GM18505 (cell line): ENCODE results near the gene ETV1.

Experiments
- ATAC-seq: cut with Tn5 transposase; IDR thresholded peaks from one replicate; pipeline ENCODE4 v1.9.1; 2021; ENCODE audit not compliant: unreplicated experiment
- POLR2A ChIP-seq: IDR thresholded peaks from 4 replicates; pipeline ENCODE4 v1.6.1; 2011; ENCODE audit warnings: borderline replicate concordance; ENCODE audit not compliant: insufficient read depth, insufficient read length; ENCODE audit errors: extremely low read depth

ETV1 gene

DNA sequence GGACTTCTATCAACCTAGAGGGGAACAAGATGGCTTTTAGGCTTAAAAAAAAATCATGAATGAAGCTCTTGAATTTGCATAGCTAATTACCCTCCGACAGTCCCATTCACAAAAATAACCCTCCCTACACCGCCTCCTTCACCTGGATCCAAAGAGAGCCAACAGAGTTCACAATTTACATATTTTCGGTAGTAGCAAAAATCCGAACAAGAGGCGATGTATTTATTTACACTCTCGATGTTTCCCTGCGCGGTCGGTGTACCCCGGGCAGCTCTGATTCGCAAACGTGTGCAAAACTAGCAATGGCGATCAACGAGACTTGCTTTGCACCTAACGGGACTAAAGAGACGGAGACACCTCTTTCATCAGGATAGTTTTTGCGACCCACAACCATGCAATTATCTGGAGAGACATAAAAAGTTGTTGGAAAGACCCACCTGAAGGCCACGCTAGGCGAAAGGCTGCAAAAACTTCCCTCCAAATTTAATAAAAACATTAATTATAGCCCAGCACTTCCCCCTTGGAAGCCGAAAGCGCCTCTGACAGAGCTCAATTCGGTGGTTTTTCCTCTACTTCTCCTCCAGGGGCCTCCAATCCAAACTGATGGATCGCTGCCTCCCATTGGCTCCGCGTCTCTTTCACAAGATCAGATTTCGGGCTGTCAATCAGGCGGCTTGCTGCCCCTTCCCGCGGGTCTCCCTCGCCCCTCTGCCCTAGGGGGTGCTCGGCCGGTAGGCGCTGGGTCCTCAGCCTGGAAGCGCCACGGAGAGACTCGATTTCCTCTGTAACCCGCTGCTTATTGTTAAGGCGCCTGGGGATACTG, at the start of gene ETV1:
Gene ETV1 (minus strand): TSS at position 541 of the 823 bp plus-strand sequence. CDS start 614 bp downstream, outside the sequence.
- ATAC-seq: no peak
- TF ChIP-seq POLR2A: no peak

DNA sequence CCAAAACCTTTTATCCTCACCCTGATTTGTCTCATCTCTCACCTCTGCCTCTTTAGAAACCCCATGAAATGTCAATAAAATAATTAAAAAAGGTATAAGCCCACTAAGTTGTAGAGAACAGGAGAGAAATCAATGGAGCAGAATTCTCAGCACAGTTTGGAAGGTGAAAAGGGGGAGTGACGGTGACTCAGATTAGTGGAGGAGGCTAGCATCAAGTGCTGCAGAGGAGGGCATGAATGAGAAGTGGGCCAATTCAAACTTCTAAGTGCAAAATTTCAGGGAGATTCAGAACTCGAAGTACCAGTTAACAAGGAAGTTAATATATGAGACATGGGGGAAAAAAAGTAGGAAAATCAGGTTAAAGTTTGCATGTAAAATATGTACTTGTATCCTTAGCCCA, 34.9 kb upstream of the ETV1 start:
- TF ChIP-seq POLR2A: no peak
- ATAC-seq: no peak

DNA sequence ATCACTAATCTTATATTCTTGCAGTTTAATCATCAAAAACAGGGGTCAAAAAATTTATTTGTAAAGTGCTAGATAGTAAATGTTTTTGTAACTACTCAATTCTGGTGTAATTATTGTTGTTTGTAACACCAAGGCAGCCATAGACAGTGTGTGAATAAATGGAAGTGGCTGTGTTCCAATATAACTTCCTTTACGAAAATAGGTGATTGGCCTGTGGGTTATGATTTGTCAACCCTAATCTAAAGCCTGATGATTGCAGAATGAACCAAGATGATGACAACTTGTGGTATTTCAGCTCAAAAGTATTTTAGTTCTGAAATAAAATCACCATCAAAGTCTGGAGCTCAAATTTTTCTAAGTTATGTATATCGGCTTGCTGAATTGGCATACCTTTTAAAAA, 34.4 kb upstream of the ETV1 start:
- no peak for TF ChIP-seq POLR2A
- ATAC-seq: no peak

DNA sequence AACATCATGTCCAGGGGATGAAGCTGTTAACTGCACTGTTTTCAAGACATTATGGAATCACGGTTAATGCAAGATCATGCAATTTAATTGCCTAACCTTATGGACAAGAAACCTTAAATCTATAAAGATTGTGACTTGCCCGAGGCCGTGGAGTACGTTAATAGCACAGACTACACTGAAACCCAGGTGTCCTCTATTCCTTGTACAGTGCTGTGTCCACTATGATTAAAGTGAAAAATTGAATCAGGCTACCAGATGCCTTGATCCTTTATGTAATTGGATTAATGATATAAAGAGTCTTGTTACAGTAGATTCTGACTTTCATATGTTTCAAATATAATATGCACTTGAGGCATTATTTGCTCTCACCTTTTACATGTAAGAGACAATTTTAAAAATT, 33.9 kb upstream of the ETV1 start:
- ATAC-seq: no peak
- no peak for TF ChIP-seq POLR2A

DNA sequence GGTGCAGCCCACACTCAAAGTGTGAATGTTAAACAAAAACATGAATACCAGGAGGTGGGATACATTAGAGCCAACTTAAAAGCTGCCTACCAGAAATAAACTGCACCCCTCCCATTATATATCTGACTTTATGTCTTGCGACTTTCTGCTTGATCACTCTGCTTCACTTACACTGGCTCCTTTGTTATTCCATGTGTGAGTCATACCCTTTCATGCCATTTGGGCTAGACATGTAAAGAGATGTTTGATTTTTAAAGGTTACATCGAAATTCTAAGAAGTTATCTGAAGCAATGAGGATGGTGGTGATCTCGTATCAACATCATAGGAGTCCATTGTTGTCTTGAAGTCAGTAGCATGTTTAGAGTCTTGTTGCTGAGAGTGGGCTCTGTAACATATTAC, 31.6 kb upstream of the ETV1 start:
- no peak for ATAC-seq
- no peak for TF ChIP-seq POLR2A

DNA sequence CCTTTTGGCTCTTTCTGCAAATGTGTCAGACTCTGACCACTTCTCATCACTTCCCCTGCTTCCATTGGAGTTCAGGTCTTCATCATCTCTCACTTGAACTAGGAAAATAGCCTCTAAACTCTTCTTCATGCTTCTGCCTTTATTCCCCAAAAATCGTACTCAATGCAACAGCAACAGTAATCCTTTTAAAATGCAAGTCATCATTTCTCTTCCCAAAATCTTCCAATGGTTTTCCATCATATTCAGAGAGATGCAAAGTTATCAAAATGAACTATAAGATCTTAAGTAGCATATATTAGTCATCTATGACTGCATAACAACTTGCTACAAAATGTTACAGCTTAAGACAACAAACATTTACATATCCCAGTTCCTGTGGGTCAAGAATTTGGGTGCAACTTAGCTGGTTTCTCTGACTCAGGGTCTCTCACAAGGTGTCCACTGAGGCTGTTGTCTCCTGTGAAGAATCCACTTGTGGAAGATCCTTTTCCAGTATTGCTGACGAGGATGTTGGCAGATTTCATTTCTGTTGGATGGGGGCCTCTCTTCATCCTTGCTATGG, 31.0 kb upstream of the ETV1 start:
- TF ChIP-seq POLR2A: no peak
- no peak for ATAC-seq

DNA sequence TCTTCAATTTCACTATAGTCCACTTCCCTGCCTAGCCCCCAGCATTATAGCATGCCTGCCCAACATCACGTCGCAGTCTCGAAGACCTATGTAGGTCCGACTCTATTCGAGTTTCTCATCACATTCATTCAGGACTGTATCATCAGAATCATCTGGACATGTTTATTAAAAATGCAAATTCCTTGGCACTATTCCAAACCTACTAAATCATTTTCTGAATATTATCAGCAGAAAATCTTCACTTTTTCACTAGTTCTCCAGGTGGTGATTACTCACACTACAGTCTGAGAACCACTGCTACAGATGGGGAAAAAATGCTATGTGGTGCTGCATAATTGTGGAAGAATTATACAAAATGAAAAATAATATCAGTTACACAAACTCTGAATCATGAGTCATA, 29.3 kb upstream of the ETV1 start:
- ATAC-seq: no peak
- no peak for TF ChIP-seq POLR2A

DNA sequence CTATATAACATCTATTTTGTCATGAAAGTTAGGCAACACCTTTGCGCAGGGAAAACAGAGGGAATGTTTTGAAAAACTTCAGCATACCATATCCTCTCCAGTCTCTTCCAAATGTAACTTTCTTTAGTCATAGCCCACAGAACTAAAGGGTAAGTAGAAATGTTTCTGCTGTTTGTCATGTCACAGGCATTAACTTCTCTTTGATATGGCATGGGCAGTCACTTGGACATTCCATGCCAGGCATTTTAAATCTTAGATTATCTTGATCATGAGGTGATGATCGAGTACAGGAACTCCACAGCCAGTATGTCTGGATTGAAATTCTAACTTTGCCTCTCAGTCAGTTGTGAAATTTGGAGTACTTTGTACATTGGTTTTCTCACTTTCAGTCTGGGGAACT, 27.5 kb upstream of the ETV1 start:
- no peak for ATAC-seq
- TF ChIP-seq POLR2A: no peak

DNA sequence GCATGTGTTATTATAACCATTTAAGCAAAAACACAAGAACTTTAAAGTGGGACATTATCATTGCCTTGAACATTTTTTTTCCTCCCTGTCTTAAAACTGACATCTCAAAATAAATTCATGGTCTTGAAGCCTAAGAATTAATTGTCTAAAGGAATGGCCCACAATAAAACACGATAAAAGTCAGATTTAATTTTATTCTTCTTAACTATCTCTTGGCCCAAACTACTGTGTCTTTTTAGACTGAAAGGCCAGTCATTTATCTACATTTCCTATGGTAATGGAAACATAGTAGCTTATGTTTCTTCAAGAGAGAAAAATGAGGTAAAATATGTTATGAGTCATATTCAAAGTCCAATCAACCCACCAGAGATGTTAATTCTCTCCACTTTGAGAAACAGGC, 24.4 kb upstream of the ETV1 start:
- ATAC-seq: no peak
- TF ChIP-seq POLR2A: no peak

DNA sequence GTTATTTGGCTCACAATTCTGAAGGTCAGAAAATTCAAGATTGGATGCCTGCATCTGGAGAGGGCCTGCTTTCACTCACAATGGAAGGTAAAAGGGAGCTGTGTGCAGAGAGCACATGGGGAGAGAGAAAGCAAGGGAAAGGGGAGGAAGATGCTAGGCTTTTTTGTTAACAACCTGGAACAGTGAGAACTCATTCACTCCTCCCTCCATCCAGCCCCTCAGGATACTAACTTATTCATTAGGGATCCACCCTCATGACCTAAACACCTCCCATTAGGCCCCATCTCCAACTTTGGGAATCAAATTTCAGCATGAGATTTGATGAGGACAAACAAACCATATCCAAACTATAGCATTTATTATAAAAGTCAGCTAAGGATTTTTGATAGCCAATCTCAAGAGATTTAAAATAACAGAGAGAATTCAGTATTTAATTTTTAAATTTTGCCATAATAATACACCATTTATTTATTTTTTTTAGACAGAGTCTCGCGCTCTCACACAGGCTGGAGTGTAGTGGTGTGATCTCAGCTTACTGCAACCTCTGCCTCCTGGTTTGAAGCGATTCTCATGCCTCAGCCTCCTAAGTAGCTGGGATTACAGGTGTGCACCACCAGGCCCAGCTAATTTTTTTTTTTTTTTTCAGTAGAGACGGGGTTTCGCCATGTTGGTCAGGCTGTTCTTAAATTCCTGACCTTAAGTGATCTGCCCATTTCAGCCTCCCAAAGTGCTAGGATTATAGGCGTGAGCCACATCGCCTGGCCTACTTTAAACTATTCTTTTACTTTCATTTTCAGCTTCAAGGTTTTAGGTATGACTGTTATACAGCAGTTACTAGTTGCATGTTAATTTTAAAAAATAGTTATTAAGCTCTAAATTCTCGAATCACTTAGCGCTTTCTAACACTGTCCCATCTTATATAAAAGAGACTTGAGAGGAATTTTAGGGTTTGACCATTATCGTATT, 20.3 kb upstream of the ETV1 start:
- no peak for ATAC-seq
- TF ChIP-seq POLR2A: no peak

DNA sequence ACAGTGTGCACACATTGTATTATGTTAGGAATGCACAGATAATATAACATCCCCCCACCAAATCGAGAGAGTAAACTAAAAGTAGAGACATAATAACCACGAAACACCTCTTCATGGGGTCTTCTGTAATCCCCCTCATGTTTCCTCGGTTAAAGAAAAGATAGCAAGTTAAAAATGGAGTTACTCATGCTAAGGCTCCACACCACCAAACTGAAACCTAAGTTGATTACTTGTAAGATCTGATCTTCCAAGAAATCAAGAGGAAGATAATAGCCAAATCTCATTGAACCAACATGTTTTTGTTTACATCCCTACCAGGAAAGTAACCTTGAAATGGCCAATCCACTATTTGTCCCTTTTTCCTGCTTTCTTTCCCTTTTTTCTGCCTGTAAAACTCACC, 11.7 kb upstream of the ETV1 start:
- no peak for ATAC-seq
- no peak for TF ChIP-seq POLR2A

DNA sequence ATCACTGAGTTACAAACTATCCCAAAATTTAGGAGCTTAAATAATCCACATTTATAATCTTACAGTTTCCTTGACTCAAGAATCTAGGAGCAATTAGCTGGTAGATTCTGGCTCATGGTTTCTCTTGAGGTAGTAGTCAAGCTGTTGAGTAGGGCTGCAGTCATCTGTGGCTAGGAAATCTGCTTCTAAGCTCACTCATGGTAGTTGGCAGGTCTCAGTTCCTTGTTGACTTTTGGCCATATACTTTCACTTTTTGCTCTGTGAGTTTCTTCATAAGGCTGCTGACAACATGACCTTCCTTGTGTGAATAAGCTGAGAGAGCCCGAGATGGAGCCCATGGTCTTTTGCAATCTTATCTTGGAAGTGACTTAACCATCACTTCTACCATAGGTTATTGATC, 10.8 kb upstream of the ETV1 start:
- no peak for TF ChIP-seq POLR2A
- ATAC-seq: no peak

DNA sequence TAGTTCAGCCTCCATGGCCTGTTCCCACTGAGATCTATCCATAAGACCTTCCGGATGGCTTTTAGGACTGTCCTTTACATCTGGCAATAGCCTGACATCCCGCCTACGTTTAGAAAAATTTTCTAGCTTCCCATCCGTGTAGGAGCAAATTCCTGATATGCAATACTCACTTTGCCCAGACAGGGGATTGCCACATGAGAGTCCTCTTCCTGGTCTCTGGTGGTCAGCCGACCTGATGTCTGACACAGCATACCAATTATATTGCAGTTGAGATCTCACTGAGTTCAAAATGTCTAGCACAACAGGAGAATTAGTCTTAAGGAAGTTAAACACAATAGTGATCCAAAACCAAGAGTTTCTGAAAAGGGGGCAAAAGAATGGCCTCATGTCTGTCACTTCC, 9.4 kb upstream of the ETV1 start:
- ATAC-seq: no peak
- no peak for TF ChIP-seq POLR2A
